KMS-11 (cell line): ENCODE results near the gene ARHGAP42.
"Not testable (repeated sequence)": the region's sequence is repeated elsewhere in the genome, so short reads cannot be mapped to it uniquely, and the experiment has no call there.

Source experiments
- H2AFZ ChIP-seq: fragments of 200-600 bp; sonication (generic); 2 replicates; pipeline ENCODE4 v1.6.1; 2016; ENCODE audit warnings: antibody characterized with exemption, mixed run types, low read depth
- H3K27ac ChIP-seq: fragments of 200-600 bp; sonication (generic); 2 replicates; pipeline ENCODE4 v1.6.1; 2016; ENCODE audit warnings: mild to moderate bottlenecking, mixed run types
- H3K27me3 ChIP-seq: fragments of 200-600 bp; sonication (generic); 2 replicates; pipeline ENCODE4 v1.6.1; 2017; ENCODE audit warnings: mild to moderate bottlenecking, low read depth, mixed run types, moderate library complexity; ENCODE audit not compliant: insufficient read depth
- H3K36me3 ChIP-seq: fragments of 200-600 bp; sonication (generic); 2 replicates; pipeline ENCODE4 v1.6.1; 2017; ENCODE audit warnings: mild to moderate bottlenecking, mixed run types; ENCODE audit not compliant: insufficient read depth
- H3K4me1 ChIP-seq: fragments of 200-600 bp; sonication (generic); 2 replicates; pipeline ENCODE4 v1.6.1; 2016; ENCODE audit warnings: mild to moderate bottlenecking, low read depth, mixed run types; ENCODE audit not compliant: poor library complexity, severe bottlenecking
- H3K4me2 ChIP-seq: fragments of 200-600 bp; sonication (generic); 2 replicates; pipeline ENCODE4 v1.7.0; 2016; ENCODE audit warnings: mild to moderate bottlenecking, mixed run types
- H3K4me3 ChIP-seq: fragments of 200-600 bp; sonication (generic); IDR thresholded peaks from 2 replicates; pipeline ENCODE4 v1.6.1; 2017; ENCODE audit warnings: low read depth, low read length, mixed read lengths; ENCODE audit not compliant: insufficient read depth
- H3K79me2 ChIP-seq: fragments of 200-600 bp; sonication (generic); 2 replicates; pipeline ENCODE4 v1.6.1; 2016; ENCODE audit warnings: low read depth, mixed run types; ENCODE audit not compliant: insufficient read depth
- H3K9ac ChIP-seq: fragments of 200-600 bp; sonication (generic); 2 replicates; pipeline ENCODE4 v1.6.1; 2016; ENCODE audit warnings: mild to moderate bottlenecking, mixed run types
- H4K20me1 ChIP-seq: fragments of 200-600 bp; sonication (generic); 2 replicates; pipeline ENCODE4 v1.6.1; 2016; ENCODE audit warnings: mild to moderate bottlenecking, mixed run types; ENCODE audit not compliant: insufficient read depth
- CTCF ChIP-seq: fragments of 200-600 bp; sonication (generic); conservative IDR thresholded peaks from 2 replicates; pipeline ENCODE4 v1.6.1; 2017; ENCODE audit warnings: low read depth, mild to moderate bottlenecking, antibody characterized with exemption, low read length, moderate library complexity, mixed read lengths

ARHGAP42 gene

GRCh38 chr11:100890789-100891188 is 203.7 kb downstream of the ARHGAP42 start:
- Histone ChIP-seq H3K27ac (no peak overlapping the region), H4K20me1 (no peaks in the 10 kb centered on the region), H3K4me3 (no peak overlapping the region), H3K27me3 (no peaks in the 10 kb centered on the region), H3K36me3 (no peaks in the 10 kb centered on the region), H2AFZ (no peak overlapping the region), H3K9ac (no peak overlapping the region), H3K4me1 (no peaks in the 10 kb centered on the region), H3K4me2 (no peak overlapping the region), H3K79me2 (no peaks in the 10 kb centered on the region)
- TF ChIP-seq CTCF, result no peak

- Histone ChIP-seq H3K27ac (no peak overlapping the region), H3K9ac (no peak overlapping the region), H3K4me3 (no peak overlapping the region), H3K36me3 (no peaks in the 10 kb centered on the region), H3K4me1 (no peaks in the 10 kb centered on the region), H3K27me3 (no peaks in the 10 kb centered on the region), H3K4me2 (no peak overlapping the region), H2AFZ (no peak overlapping the region), H3K79me2 (no peaks in the 10 kb centered on the region), H4K20me1 (no peaks in the 10 kb centered on the region)
- TF ChIP-seq CTCF, result no peak
These were observed 205.8 kb downstream of the ARHGAP42 start for GRCh38 chr11:100892886-100893285.

- Histone ChIP-seq H4K20me1 (no peaks in the 10 kb centered on the region), H3K4me1 (no peaks in the 10 kb centered on the region), H3K79me2 (no peaks in the 10 kb centered on the region), H3K27ac (no peak overlapping the region), H3K27me3 (no peaks in the 10 kb centered on the region), H3K9ac (no peak overlapping the region), H3K4me2 (no peak overlapping the region), H2AFZ (no peak overlapping the region), H3K4me3 (no peak overlapping the region), H3K36me3 (no peaks in the 10 kb centered on the region)
- TF ChIP-seq CTCF, result no peak
These were observed 208.4 kb downstream of the ARHGAP42 start for GRCh38 chr11:100895449-100895848.

GRCh38 chr11:100895976-100896375 is 208.9 kb downstream of the ARHGAP42 start:
- not testable (repeated sequence) for H3K27ac ChIP-seq, H4K20me1 ChIP-seq, H3K27me3 ChIP-seq, H3K9ac ChIP-seq, H3K4me2 ChIP-seq, H3K36me3 ChIP-seq, H3K79me2 ChIP-seq, H3K4me1 ChIP-seq, H3K4me3 ChIP-seq, H2AFZ ChIP-seq

GRCh38 chr11:100901471-100901870 is 214.4 kb downstream of the ARHGAP42 start:
- H3K4me3 ChIP-seq, H3K4me1 ChIP-seq, H3K4me2 ChIP-seq, H3K79me2 ChIP-seq, H3K9ac ChIP-seq, H2AFZ ChIP-seq, H3K27me3 ChIP-seq, H3K36me3 ChIP-seq, H3K27ac ChIP-seq, H4K20me1 ChIP-seq: not testable (repeated sequence)
